NT2/D1 (cell line): Measurements from ENCODE around the gene LRRC15.

Source experiments
- SUZ12 ChIP-seq: IDR thresholded peaks from 2 replicates; pipeline ENCODE4 v1.6.1; 2011; ENCODE audit not compliant: insufficient read length, insufficient read depth; ENCODE audit errors: extremely low read depth
- ZNF274 ChIP-seq: IDR thresholded peaks from 2 replicates; pipeline ENCODE4 v1.6.1; 2011; ENCODE audit warnings: mild to moderate bottlenecking, low read depth, low read length

GRCh38 chr3:194316918-194317317, 52.6 kb downstream of the LRRC15 start:
- TF ChIP-seq SUZ12, result no peak
- no peak for TF ChIP-seq ZNF274
